Brain microvascular endothelial cell (primary cell): Measurements from ENCODE around the gene EPHA10.

ENCODE experiments used
- DNase-seq: peaks from one replicate; pipeline ENCODE4 v3.0.0-alpha.2; 2020
- H3K27ac ChIP-seq: fragments of 250-450 bp; sonication (Bioruptor Pico); 2 replicates; pipeline ENCODE4 v1.5.1; 2020; ENCODE audit warnings: mild to moderate bottlenecking, moderate library complexity
- H3K27me3 ChIP-seq: fragments of 250-450 bp; sonication (Bioruptor Pico); replicated peaks from 2 replicates; pipeline ENCODE4 v1.5.1; 2020; ENCODE audit warnings: mild to moderate bottlenecking
- H3K36me3 ChIP-seq: fragments of 250-450 bp; sonication (Bioruptor Pico); replicated peaks from 2 replicates; pipeline ENCODE4 v1.5.1; 2020; ENCODE audit warnings: mild to moderate bottlenecking
- H3K4me3 ChIP-seq: 2 replicates; pipeline ENCODE4 v1.5.1; 2011; ENCODE audit warnings: low read depth, mild to moderate bottlenecking, control low read depth, low read length, moderate library complexity
- in situ Hi-C: cut with HindIII; loops from 2 replicates; pipeline ENCODE4 v1.10.0; 2017; ENCODE audit warnings: low sequenced_read_pairs, low pct_ligation_motif_present
- TF ChIP-seq, protein P1 (sequence below): IDR thresholded peaks from 2 replicates; pipeline ENCODE4 v1.5.1; 2011; ENCODE audit warnings: low read depth, mild to moderate bottlenecking, moderate library complexity, low read length, control low read depth, inconsistent platforms; ENCODE audit errors: missing control alignments

The EPHA10 gene

DNA sequence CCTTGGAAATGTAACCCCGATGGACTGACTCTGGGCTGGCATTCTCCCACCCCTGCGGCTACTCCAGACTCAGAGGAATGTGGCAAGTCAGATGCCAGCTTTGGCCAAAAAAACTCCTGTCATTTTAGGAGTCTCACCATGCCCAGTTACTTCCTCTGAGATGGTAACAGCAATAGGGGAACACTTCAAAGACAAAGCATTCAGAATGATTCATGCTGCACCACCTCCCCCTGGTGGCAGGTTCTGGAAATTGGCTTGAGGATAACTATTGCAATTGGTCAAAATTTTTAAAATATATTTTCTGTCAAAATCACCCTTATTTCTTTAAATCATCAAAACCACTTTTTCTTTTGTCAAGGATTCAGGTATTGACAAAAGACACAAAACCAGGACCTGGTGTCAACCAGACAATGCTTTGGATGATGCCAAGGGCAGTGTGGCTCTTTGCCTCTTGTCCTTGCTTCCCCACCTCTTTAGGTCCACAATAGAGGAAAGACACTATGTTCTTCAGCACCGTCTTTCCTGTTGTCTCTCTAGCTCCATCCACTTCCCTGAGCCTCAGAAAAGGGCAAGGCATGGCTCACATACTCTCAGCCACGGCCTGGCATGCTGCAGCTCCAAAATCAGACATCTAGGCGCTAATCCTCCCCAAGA is 82.5 kb downstream of the EPHA10 start:
- in situ Hi-C loops: no loop called here
- Histone ChIP-seq H3K27me3 (no peaks in the 10 kb centered on the region), H3K4me3 (no peak overlapping the region), H3K36me3 (peaks cover 39% of the 10 kb centered on the region), H3K27ac (no peak overlapping the region)
- TF ChIP-seq, protein P1, sequence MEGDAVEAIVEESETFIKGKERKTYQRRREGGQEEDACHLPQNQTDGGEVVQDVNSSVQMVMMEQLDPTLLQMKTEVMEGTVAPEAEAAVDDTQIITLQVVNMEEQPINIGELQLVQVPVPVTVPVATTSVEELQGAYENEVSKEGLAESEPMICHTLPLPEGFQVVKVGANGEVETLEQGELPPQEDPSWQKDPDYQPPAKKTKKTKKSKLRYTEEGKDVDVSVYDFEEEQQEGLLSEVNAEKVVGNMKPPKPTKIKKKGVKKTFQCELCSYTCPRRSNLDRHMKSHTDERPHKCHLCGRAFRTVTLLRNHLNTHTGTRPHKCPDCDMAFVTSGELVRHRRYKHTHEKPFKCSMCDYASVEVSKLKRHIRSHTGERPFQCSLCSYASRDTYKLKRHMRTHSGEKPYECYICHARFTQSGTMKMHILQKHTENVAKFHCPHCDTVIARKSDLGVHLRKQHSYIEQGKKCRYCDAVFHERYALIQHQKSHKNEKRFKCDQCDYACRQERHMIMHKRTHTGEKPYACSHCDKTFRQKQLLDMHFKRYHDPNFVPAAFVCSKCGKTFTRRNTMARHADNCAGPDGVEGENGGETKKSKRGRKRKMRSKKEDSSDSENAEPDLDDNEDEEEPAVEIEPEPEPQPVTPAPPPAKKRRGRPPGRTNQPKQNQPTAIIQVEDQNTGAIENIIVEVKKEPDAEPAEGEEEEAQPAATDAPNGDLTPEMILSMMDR: peak; percentile 89
- DNase-seq: peak; percentile 62

DNA sequence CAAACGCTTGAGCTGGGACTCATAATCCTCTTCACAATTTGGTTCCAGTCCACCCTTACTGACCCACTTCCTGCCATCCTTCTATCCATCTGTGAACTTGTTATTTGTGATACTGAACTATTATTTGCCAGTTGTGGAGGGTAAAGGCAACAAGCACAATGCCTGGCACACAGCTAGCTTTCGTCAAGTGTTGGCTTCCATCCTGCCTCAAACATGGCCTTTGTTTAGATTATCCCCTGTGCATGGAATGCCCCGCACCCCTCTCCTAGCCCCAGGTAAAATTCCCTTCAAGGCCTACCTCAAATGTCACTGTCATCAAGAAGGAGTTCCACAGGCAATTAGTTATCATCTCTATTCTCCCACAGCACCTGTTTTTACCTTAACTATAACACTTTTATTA is 84.0 kb downstream of the EPHA10 start:
- in situ Hi-C loops: no loop called here
- Histone ChIP-seq H3K27ac (no peak overlapping the region), H3K4me3 (no peak overlapping the region), H3K36me3 (peaks cover 30% of the 10 kb centered on the region), H3K27me3 (no peaks in the 10 kb centered on the region)
- DNase-seq: no peak
- TF ChIP-seq, protein P1: no peak

DNA sequence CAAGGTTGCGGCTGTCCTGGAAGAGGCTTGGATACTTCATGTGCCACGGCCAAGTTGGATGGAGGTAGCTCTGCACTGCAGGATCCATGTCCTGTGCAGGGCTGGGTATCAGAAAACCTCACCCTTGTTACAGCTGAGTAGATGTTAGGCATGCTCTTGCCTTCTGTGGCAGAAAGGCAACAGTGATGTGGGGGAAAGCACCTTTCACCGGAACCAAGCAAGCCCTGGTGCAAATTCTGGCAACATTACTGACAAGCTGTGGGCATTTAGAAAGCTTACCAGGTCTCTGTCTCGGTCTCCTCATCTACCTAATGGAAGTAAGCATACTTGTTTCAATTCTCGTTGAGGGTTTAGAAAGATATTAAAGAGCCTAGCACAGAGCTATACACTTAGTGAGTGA is 87.1 kb downstream of the EPHA10 start:
- TF ChIP-seq, protein P1: no peak
- in situ Hi-C loops: no loop called here

DNA sequence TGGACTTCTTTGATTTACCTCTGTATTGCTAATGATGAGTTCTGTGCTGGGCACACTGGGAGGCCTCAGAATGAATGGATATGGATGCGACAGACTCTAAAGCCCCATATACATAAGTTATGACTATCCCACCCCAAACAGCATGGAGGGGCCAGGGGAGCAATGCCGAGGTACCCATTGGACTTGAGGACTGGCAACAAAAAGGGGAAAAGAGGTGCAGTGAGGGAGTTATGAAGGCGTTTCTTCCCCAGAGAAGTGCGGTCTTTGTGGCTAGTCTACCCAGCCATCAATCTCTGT is 87.8 kb downstream of the EPHA10 start:
- Histone ChIP-seq H3K36me3 (peaks cover 4% of the 10 kb centered on the region), H3K27me3 (no peaks in the 10 kb centered on the region), H3K4me3 (no peak overlapping the region), H3K27ac (no peak overlapping the region)
- TF ChIP-seq, protein P1: no peak
- DNase-seq: no peak
- in situ Hi-C loops: no loop called here

More for the DNA sequence above, 87.1 kb downstream of the EPHA10 start:
- H3K27me3 ChIP-seq: no peaks in the 10 kb centered on the region
- H3K4me3 ChIP-seq: no peak overlapping the region
- peaks cover 7% of the 10 kb centered on the region for H3K36me3 ChIP-seq
- no peak overlapping the region for H3K27ac ChIP-seq
- no peak for DNase-seq

DNA sequence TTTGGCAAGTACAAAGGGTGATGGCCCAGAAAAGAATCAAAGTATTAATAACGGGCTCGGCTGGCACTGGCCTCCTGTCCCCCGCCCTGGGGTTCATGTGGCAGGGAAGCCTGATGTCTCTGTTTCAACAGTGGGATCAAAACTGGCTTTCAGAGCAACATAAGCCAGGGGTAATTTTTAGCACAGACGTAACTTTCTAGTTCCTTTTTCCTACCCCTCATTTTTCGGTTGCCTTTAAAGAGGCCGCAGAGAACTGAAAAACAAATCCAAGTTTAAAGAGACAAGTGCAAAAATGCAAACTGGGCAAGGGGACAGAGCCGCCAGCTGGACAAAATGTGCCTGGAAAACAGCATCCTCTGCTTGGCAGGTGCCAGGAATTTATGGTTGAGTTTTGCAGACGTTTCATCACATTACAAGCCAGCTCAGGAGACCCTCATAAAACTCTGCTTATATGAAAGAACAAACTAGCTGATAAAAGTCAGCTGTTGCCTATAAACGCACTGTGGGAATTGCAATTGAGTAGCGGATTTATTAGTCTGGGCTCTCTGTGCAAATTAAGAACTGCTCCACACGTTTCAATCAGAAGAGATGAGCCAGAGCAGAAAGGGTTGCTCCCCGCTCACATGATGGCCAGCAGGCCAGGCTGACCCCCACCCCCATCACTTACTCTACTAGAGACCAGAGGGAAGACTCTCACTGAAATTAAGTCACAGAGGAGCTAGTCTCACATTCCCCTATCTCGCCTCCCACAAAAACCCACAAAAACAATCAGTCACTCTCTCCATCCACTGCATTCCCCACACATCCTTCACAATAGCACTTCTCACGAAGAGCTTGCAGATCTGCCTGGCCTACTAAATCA is 88.4 kb downstream of the EPHA10 start:
- Histone ChIP-seq H3K27me3 (no peaks in the 10 kb centered on the region), H3K4me3 (no peak overlapping the region), H3K36me3 (peaks cover 4% of the 10 kb centered on the region), H3K27ac (no peak overlapping the region)
- in situ Hi-C loops: no loop called here
- no peak for DNase-seq
- TF ChIP-seq, protein P1: no peak
